ENCODE data around the gene TFB1M.
"Not testable (repeated sequence)": the region's sequence is repeated elsewhere in the genome, so short reads cannot be mapped to it uniquely, and the experiment has no call there.

DNA sequence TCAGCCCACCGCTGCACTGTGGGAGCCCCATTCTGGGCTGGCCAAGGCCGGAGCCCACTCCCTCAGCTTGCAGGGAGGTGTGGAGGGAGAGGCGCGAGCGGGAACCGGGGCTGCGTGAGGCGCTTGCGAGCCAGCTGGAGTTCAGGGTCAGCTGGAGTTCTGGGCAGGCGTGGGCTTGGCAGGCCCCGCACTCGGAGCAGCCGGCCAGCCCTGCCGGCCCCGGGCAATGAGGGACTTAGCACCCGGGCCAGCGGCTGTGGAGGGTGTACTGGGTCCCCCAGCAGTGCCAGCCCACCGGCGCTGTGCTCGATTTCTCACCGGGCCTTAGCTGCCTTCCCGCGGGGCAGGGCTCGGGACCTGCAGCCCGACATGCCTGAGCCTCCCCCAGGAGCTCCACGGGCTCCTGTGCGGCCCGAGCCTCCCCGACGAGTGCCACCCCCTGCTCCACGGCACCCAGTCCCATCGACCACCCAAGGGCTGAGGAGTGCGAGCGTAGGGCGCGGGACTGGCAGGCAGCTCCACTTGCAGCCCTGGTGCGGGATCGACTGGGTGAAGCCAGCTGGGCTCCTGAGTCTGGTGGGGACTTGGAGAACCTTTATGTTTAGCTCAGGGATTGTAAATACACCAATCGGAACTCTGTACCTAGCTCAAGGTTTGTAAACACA lies 48.8 kb upstream of the TFB1M start:
- TF ChIP-seq MYC (IDR thresholded peaks at IDR 0.05; ENCODE audit: low read depth, low read length); POLR2A (IDR thresholded peaks at IDR 0.05; ENCODE audit: extremely low read depth, insufficient read length): not testable (repeated sequence)
- TF ChIP-seq, protein P1, sequence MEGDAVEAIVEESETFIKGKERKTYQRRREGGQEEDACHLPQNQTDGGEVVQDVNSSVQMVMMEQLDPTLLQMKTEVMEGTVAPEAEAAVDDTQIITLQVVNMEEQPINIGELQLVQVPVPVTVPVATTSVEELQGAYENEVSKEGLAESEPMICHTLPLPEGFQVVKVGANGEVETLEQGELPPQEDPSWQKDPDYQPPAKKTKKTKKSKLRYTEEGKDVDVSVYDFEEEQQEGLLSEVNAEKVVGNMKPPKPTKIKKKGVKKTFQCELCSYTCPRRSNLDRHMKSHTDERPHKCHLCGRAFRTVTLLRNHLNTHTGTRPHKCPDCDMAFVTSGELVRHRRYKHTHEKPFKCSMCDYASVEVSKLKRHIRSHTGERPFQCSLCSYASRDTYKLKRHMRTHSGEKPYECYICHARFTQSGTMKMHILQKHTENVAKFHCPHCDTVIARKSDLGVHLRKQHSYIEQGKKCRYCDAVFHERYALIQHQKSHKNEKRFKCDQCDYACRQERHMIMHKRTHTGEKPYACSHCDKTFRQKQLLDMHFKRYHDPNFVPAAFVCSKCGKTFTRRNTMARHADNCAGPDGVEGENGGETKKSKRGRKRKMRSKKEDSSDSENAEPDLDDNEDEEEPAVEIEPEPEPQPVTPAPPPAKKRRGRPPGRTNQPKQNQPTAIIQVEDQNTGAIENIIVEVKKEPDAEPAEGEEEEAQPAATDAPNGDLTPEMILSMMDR (IDR thresholded peaks at IDR 0.05; ENCODE audit: low read depth, low read length): not testable (repeated sequence)
- TF ChIP-seq, protein P2, sequence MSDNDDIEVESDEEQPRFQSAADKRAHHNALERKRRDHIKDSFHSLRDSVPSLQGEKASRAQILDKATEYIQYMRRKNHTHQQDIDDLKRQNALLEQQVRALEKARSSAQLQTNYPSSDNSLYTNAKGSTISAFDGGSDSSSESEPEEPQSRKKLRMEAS (IDR thresholded peaks at IDR 0.05; ENCODE audit: low read depth, low read length): not testable (repeated sequence)
